HEK293 (cell line): ENCODE data around the gene GP1BB.

Experiments used
- ZNF169 ChIP-seq: fragments of 450-650 bp; formaldehyde crosslinking; IDR thresholded peaks from 2 replicates; pipeline ENCODE4 v1.5.1; 2016; ENCODE audit warnings: missing biosample characterization, missing genetic modification characterization
- ZNF548 ChIP-seq: fragments of 450-650 bp; formaldehyde crosslinking; IDR thresholded peaks from 2 replicates; pipeline ENCODE4 v1.5.1; 2016; ENCODE audit warnings: missing biosample characterization, missing genetic modification characterization
- ZNF549 ChIP-seq: fragments of 450-650 bp; IDR thresholded peaks from 2 replicates; pipeline ENCODE4 v1.5.1; 2018; ENCODE audit warnings: missing biosample characterization, missing genetic modification characterization, mild to moderate bottlenecking, inconsistent platforms, moderate library complexity
- ZNF660 ChIP-seq: fragments of 450-650 bp; IDR thresholded peaks from 2 replicates; pipeline ENCODE4 v1.5.1; 2018; ENCODE audit warnings: missing biosample characterization, mild to moderate bottlenecking, missing genetic modification characterization
- TF ChIP-seq, protein P1 (sequence below): fragments of 450-650 bp; formaldehyde crosslinking; IDR thresholded peaks from 2 replicates; pipeline ENCODE4 v1.5.1; 2016; ENCODE audit warnings: missing biosample characterization, missing genetic modification characterization, low read depth

DNA sequence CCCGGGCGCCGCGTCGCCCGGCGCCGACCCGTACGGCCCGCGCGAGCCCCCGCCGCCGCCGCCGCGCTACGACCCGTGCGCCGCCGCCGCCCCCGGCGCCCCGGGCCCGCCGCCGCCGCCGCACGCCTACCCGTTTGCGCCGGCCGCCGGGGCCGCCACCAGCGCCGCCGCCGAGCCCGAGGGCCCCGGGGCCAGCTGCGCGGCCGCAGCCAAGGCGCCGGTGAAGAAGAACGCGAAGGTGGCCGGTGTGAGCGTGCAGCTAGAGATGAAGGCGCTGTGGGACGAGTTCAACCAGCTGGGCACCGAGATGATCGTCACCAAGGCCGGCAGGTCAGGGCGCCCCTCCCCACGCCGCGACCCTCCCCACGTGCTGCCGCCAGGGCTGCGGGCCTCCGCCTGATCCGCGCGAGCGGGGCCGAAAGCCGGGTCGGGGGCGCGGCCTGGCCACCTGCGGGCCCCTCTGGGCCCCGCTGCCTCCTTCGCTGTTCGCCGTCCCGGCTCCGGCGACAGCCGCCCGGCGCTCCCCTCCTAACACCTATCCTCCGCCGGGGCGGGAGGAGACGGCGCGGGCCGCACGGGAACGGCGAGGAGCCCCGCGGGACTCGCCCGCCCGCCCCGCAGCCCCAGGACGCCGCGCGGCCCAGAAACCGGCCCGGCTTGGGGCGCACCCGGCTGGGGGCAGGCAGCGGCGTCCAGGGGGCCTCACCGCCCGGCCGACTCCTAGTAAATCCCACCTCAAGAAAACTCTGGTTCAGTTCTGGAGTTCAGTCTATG is 37.8 kb downstream of the GP1BB start:
- TF ChIP-seq ZNF169 (tag by site-specific recombination) = no peak
- no peak for TF ChIP-seq ZNF660
- TF ChIP-seq, protein P1, sequence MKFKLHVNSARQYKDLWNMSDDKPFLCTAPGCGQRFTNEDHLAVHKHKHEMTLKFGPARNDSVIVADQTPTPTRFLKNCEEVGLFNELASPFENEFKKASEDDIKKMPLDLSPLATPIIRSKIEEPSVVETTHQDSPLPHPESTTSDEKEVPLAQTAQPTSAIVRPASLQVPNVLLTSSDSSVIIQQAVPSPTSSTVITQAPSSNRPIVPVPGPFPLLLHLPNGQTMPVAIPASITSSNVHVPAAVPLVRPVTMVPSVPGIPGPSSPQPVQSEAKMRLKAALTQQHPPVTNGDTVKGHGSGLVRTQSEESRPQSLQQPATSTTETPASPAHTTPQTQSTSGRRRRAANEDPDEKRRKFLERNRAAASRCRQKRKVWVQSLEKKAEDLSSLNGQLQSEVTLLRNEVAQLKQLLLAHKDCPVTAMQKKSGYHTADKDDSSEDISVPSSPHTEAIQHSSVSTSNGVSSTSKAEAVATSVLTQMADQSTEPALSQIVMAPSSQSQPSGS = no peak
- no peak for TF ChIP-seq ZNF548 (tag by site-specific recombination)
- no peak for TF ChIP-seq ZNF549
